ENCODE measurements around the gene DYNLT2.

Gene DYNLT2

DNA sequence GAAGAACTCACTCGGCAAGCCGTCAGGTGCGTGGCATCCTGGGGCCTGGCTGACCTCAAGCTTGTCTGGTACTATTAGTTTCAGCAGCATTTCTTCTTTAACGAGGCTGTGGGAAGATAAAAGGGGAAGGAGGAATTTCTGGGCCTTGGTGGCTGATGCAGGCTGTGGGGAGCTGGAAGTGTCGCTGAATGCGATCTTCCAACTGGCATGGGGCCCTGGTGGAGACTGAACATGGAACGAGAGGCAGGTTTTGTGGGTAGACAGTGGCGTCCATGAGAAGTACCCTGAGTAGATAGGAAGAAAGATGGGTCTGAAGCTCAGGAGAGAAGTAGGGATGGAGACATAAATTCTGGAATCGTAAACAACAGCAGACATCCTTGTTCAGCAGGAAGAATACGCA is 23.9 kb upstream of the DYNLT2 start:
- TF ChIP-seq TAF1 (IDR thresholded peaks at IDR 0.05; ENCODE audit: borderline replicate concordance, insufficient read depth, low read length), result no peak
- TF ChIP-seq, protein P1, sequence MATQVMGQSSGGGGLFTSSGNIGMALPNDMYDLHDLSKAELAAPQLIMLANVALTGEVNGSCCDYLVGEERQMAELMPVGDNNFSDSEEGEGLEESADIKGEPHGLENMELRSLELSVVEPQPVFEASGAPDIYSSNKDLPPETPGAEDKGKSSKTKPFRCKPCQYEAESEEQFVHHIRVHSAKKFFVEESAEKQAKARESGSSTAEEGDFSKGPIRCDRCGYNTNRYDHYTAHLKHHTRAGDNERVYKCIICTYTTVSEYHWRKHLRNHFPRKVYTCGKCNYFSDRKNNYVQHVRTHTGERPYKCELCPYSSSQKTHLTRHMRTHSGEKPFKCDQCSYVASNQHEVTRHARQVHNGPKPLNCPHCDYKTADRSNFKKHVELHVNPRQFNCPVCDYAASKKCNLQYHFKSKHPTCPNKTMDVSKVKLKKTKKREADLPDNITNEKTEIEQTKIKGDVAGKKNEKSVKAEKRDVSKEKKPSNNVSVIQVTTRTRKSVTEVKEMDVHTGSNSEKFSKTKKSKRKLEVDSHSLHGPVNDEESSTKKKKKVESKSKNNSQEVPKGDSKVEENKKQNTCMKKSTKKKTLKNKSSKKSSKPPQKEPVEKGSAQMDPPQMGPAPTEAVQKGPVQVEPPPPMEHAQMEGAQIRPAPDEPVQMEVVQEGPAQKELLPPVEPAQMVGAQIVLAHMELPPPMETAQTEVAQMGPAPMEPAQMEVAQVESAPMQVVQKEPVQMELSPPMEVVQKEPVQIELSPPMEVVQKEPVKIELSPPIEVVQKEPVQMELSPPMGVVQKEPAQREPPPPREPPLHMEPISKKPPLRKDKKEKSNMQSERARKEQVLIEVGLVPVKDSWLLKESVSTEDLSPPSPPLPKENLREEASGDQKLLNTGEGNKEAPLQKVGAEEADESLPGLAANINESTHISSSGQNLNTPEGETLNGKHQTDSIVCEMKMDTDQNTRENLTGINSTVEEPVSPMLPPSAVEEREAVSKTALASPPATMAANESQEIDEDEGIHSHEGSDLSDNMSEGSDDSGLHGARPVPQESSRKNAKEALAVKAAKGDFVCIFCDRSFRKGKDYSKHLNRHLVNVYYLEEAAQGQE (IDR thresholded peaks at IDR 0.05; ENCODE audit: insufficient read depth in 1 of 2, low read depth in 2 of 2, low read length in 2 of 2), result no peak
- TF ChIP-seq SIN3A (IDR thresholded peaks at IDR 0.05; ENCODE audit: borderline replicate concordance, insufficient read depth, low read length), result no peak
- no peak for TF ChIP-seq POLR2AphosphoS5 (IDR thresholded peaks at IDR 0.05; ENCODE audit: low read depth, low read length)
- no peak for TF ChIP-seq FOXP2 (optimal IDR thresholded peaks at IDR 0.05; ENCODE audit: borderline replicate concordance, extremely low read depth, extremely low read length, insufficient read depth)

DNA sequence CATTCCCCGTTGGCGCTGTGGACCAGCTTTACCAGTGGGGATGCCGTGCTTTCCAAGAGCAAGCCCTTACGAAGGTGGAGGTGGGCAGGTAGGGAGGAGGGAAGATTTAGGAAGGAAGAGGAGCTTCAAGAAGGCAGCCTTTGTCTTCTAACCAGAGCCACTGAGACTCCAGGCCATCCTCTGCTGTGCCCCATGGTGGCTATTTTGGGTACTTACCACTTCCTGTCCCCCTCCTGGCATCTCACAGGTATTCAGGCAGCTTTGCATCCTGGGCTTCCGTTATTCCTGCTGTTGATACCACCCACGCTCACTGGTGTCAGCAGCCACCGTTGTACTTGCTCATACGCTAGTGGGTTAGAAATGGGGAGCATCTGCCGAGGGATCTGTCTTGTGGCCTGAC is 23.0 kb upstream of the DYNLT2 start:
- TF ChIP-seq FOXP2 (optimal IDR thresholded peaks at IDR 0.05; ENCODE audit: borderline replicate concordance, extremely low read depth, extremely low read length, insufficient read depth) (no peak), SIN3A (IDR thresholded peaks at IDR 0.05; ENCODE audit: borderline replicate concordance, insufficient read depth, low read length) (no peak), POLR2AphosphoS5 (IDR thresholded peaks at IDR 0.05; ENCODE audit: low read depth, low read length) (no peak), TAF1 (IDR thresholded peaks at IDR 0.05; ENCODE audit: borderline replicate concordance, insufficient read depth, low read length) (no peak)
- TF ChIP-seq, protein P1 (IDR thresholded peaks at IDR 0.05; ENCODE audit: insufficient read depth in 1 of 2, low read depth in 2 of 2, low read length in 2 of 2), result no peak

DNA sequence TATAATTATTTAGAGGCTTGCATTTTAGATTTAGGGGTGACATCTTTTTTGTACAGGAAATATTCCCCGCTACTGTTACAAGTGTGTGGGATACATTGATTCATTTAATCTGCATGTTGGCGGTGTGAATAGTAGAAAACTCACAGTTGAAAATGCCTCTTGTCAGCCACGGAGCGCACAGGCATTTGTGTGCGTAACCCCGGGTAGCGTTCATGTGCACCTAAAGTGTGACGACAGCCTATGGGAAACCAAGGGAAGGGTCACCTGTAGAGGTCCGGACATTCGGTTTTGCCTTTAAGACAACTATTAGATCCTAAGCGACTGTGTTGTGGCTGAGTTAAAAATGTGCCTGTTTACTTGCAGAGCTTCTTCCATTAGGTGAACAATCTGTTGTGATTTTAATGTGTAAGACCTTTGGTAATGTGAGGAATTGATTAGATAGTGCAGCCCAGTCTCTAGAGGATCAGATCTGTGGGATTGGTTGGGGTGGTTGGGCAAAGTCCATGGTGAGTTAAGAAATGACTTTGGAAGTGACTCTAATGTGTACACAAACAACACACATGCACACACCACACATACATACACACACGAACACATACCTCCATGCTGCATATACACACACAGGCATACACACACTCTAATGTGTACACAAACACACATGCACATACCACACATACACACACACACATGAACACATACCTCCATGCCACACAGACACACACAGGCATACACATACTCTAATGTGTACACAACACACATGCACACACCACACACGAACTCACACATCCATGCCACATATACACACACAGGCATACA is 15.8 kb upstream of the DYNLT2 start:
- TF ChIP-seq SIN3A (IDR thresholded peaks at IDR 0.05; ENCODE audit: borderline replicate concordance, insufficient read depth, low read length) (no peak), FOXP2 (optimal IDR thresholded peaks at IDR 0.05; ENCODE audit: borderline replicate concordance, extremely low read depth, extremely low read length, insufficient read depth) (no peak), POLR2AphosphoS5 (IDR thresholded peaks at IDR 0.05; ENCODE audit: low read depth, low read length) (no peak), TAF1 (IDR thresholded peaks at IDR 0.05; ENCODE audit: borderline replicate concordance, insufficient read depth, low read length) (no peak)
- TF ChIP-seq, protein P1 (IDR thresholded peaks at IDR 0.05; ENCODE audit: insufficient read depth in 1 of 2, low read depth in 2 of 2, low read length in 2 of 2), result no peak

DNA sequence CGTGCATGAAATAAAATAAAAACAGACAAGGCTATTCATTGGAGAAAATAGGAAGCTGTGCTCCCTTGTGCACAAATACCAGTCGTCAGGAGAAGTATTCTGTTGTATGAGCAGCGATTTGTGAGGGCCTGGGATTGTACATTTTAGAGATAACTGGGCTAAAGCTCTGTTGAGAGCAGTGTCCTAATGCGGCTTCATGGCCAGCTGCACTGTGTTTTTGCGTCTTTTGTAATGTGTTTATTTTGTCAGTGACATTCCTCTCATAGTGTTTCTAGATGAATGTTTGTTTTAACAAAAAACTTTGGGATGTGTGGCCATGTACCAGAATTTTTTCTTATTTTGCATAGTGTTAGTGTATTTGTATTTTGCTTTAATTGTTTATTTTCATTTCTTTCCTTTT is 14.9 kb upstream of the DYNLT2 start:
- no peak for TF ChIP-seq TAF1 (IDR thresholded peaks at IDR 0.05; ENCODE audit: borderline replicate concordance, insufficient read depth, low read length)
- TF ChIP-seq, protein P1 (IDR thresholded peaks at IDR 0.05; ENCODE audit: insufficient read depth in 1 of 2, low read depth in 2 of 2, low read length in 2 of 2), result no peak
- TF ChIP-seq SIN3A (IDR thresholded peaks at IDR 0.05; ENCODE audit: borderline replicate concordance, insufficient read depth, low read length), result no peak
- TF ChIP-seq POLR2AphosphoS5 (IDR thresholded peaks at IDR 0.05; ENCODE audit: low read depth, low read length), result no peak
- no peak for TF ChIP-seq FOXP2 (optimal IDR thresholded peaks at IDR 0.05; ENCODE audit: borderline replicate concordance, extremely low read depth, extremely low read length, insufficient read depth)
